Placental pericyte (primary cell): ENCODE results near the gene IFT43. TPM values are rescaled to one million over a fixed set of nuclear protein-coding genes. Genes with fewer than 3 reads are reported as not detected.

ENCODE experiments used
- total RNA-seq: library from RNA; depleted of rRNA; stranded (reverse); fragments of >200 nt; gene quantifications from 2 replicates; pipeline ENCODE4 v1.2.3, GENCODE V29; 2012

Gene IFT43
- 19.2 and 54.5 TPM in 2 replicates for total RNA-seq

GRCh38 chr14:75985618-75986438, at the start of gene IFT43:
Gene IFT43 (plus strand): TSS chr14:75985763. CDS start chr14:75985787, 24 bp downstream.

GRCh38 chr14:75981426-75982265, 3.9 kb upstream of the IFT43 start, which contains the start of gene TGFB3:
Gene TGFB3 (minus strand): TSS chr14:75981995. CDS start chr14:75980893, 1,102 bp downstream.

Other genes starting within 250 kb of the IFT43 start
- 7.9 and 15.8 TPM in 2 replicates for gene TGFB3, start 3.8 kb upstream of the IFT43 start, total RNA-seq
- gene GPATCH2L, start 166.2 kb downstream of the IFT43 start, total RNA-seq, result 61.1 and 81.7 TPM in 2 replicates